GM15510 (cell line): ENCODE results near the gene SPTBN1.
A peak's percentile ranks its signal among the peaks of the same experiment; 100 is the strongest.

Experiments
- POLR2A ChIP-seq: IDR thresholded peaks from 3 replicates; pipeline ENCODE4 v1.6.1; 2011; ENCODE audit warnings: borderline replicate concordance; ENCODE audit not compliant: insufficient read length; ENCODE audit errors: extremely low read depth

The SPTBN1 gene

DNA sequence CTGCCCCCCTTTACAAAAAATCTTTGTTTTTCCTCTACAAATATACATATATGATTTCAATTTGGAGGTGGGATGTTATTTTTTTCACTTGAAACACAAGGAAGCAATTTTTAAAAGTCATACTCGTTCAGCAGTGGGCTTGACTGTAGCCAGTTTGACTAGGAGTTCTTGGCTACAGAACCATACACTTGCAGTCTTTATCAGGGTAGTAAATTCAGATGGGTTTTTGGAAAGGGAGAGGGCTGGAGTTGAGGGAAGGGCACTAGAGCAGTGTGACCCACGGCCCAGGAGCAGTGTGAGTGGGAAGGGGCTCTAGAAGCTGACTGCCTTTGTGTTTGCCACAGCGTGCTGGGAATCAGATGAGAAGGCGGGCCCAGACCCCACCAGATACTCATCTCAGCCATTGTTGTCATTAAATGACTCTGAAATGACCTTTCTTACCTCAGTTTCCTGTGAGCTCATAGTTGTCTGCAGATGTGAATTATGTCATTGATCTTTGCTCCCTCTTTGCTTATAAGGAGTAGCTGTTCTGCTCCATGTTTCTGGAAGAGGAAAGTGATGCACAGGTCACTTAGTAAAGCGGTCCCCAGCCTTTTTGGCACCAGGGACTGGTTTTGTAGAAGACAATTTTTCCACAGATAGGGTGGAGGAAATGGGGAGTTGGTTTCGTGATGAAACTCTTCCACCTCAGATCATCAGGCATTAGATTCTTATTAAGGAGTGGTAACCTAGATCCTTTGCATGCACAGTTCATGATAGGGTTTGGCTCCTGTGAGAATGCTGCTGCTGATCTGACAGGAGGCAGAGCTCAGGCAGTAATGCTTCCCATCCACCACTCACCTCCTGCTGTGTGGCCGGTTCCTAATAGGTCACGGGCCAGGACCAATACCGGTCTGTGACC is 116.8 kb downstream of the SPTBN1 start:
- TF ChIP-seq POLR2A: no peak

DNA sequence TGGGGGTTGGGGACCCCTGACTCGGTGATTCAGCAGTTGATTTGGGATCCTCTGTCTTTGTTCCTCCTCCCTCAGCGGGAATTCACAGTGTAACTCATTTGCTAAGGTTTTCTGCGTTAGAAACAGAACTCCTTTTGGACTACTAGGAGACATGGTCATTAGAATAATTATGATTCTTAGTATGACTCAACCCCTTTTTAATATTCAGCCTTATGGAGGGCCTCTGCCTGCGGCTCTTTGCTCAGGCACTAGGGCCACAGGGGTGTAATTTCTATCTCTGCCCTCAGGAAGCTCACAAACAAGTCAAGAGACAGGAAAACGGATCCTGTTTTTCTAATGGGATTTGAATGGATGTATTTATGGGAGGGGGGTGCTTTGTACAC is 117.4 kb downstream of the SPTBN1 start:
- TF ChIP-seq POLR2A: no peak

DNA sequence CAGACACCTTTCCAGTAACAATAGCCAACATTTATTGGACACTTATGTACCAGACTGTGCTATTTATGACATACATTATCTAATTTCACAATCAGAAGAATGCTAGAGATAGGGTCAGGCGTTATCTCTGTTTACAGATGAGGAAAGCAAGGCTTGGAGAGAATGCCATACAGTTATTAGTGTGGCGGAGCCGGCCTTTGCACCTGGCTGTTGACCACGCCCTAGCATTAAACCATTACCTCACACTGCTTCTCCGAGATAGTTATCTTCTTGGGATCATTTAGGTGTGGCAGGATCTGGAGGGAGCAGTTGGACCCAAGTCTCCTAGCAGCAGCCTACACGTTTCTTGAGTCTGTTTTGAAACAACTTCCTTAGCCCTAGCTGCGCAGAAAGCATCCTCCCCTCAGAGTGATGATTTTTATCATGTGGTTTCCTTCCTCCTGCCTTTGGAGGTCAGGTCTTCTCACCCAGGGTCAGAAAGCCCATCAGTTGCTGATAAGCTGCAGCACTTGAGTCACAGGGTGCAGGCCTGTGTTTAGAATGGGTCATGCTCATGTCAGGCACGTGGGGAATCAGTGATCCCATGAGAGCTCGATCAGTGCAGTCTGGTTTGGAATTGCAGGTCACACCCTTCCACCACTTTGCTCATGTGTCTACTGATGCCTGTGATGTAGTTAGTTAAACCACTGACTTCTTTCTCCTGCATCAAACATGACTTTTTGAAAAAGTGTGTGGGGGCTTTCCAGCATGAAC is 118.2 kb downstream of the SPTBN1 start:
- no peak for TF ChIP-seq POLR2A

DNA sequence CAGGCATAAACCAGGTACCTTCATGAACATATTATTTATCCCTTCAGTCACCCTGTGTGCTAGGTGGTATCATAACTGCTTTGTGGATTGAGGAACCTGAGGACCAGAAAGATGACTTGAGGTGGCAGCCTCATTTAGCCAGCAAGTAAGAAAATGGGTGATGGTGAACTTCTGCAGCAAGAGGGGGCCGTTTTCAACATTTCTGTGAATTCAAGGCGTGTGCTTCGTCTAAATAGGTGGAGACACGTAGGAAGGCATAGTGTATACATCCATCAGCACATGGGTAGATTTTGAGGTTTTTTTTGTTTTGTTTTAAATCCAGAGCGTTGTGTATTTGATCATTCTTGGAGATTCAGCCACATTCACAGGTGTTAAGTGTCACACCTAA is 118.7 kb downstream of the SPTBN1 start:
- TF ChIP-seq POLR2A: no peak

DNA sequence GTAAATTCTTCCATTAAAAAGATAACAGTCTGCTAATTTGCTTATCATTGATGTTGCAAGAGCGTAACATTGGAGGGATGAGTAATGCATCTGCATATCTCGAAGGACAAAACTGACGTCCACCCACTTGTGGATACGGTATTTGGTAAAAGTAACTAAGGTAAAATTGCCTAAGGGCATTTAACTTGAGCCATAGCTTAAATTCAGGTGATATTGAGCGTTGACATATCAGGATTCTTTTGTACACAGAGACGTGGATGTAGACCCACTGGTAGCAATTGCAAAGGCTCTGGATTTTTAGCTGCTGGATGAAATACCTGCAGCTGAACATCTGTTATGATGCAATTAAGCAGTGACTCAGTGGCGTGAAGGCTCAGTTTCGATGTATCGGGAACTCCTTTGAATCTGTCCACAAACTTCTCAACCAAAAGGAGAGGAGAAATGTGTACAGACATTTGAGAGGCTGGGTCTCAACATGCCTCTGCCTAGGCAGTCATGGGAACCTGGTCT is 119.3 kb downstream of the SPTBN1 start:
- no peak for TF ChIP-seq POLR2A

DNA sequence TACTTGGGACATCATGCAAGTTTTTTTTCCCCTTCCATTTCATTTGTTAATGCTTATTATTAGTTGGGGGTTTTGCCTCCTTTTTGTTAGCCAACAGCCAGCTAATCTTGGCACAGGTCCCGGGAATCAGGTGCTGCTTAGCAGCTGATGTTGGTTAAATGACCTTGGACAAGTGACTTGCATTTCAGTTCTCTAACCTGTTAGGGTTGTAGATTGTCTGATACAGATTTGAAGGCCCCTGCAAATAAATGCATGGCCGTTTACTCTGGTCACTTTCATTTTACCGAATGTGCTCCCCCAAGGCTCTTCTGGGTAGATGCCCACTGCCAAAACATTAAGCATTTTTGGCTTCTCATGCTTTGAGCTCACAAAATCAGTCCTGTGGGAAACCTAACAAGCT is 120.9 kb downstream of the SPTBN1 start:
- TF ChIP-seq POLR2A: no peak

DNA sequence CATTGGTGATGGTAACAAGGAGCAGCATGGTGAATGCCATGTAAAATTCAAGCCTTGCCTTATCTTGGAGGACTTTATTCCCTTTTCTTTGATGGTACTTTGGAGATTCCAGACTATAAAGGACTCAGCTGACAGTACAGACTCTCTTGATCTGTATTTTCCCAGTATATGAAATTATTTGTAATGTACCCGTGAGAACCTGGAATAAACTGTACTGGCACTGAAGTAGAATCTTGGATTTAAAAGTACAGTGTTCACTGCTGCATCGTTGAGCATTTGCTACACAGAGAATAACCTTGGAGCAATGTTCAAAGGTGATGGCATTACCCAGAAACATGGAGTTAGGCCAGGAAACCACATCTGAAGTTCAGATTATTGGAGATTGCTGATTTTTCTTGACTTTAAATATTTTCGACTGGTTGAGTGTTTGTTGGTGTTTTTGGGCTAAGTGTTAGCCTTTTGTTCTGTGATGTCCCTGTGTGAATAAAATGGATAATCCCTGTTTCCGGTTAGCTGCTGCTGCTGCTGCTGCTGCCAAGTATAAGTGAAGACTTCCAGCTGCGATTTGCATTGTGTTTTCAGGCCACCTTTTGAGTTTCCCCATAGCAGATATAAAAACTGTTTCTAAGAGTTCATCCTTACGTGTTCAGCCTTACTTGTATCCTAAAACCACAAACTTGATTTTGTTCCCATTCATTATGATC is 122.0 kb downstream of the SPTBN1 start:
- TF ChIP-seq POLR2A: no peak

DNA sequence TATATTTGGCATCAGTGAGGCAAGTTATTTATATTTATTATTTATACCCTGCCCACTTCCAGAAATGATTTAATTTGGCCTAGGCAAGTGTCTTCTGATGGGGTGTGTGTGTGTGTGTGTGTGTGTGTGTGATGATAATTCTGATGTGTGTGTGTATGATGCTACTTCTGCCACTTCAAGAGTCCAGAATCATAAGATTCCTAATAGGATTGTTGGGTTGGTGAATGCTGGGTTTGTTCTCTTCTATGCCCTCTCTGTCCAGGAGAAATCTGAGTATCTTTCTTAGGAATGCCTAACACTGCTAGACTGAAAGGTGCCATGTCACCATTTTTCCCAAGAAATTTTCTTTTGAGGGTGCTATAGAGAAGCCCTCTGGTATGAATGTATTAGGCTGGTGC is 122.5 kb downstream of the SPTBN1 start:
- TF ChIP-seq POLR2A: no peak

DNA sequence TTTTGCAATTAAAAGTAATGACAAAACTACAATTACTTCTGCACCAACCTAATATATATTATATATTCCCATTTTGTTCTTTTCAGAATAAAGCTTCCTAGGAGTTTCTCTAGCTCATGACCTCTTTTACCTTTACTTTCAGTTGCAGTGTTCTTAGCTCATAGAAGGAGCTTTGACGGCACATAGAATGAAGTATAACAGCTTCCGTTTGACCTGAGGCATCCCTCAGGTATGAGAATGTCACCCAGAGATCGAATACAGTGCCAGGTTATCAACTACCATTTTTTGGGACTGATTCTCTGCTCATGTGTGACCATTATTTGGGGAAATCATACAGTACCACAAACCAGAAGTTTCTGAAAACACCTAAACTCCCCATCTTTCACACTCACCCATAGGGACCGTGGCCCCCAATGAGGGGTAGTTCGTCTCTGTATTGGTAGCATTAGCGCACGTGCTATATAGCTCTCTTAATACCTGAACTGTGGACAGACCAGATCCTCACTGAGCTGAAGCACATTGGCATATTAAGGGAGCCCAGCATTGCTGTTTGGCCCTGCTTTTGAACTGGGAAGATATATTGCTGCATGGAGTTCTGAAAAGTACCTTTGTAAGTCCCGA is 123.0 kb downstream of the SPTBN1 start:
- no peak for TF ChIP-seq POLR2A

DNA sequence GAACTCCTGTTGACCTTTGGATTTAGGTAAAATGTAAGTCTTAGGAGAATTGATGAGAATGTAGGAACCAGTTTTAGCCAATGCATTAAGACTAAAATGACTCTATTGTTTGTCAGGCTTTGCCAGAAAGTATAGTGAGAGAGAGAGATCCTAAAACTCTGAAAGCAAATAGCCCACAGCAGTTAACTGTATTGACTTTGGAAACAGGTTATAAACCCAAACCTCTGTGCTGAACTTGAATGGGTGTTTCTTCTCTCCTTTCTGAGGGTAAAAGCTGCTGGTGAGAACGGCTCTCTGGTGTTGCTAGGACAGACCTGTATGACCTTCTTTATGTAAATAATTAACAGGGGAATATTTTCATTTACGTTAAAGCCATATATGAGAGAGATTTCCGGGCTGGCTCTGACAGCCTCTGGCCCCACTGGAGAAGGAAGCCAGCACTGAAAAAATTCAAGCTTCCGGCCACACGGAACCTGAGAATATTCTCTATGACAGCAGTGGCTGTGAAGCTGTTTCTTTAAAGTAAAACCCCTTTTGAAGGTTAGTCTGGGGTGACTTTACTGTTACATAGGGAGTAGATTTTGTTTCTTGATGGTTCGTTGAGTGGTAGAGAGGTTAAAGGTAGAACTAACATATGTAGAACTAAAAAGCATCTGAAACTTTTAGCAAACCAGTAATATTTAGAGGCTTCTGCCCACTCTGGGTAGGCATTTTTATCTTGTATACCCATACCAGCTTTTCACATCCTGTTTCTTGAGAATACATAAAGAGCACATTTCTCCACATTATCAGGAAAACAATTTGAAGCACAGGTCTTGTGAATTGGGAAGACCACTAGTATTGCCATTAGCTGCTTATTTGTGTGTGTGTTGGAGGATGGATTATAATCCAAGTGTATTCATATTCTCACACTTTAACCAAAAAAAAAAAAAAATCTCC is 123.8 kb downstream of the SPTBN1 start:
- TF ChIP-seq POLR2A: peak; percentile 10

DNA sequence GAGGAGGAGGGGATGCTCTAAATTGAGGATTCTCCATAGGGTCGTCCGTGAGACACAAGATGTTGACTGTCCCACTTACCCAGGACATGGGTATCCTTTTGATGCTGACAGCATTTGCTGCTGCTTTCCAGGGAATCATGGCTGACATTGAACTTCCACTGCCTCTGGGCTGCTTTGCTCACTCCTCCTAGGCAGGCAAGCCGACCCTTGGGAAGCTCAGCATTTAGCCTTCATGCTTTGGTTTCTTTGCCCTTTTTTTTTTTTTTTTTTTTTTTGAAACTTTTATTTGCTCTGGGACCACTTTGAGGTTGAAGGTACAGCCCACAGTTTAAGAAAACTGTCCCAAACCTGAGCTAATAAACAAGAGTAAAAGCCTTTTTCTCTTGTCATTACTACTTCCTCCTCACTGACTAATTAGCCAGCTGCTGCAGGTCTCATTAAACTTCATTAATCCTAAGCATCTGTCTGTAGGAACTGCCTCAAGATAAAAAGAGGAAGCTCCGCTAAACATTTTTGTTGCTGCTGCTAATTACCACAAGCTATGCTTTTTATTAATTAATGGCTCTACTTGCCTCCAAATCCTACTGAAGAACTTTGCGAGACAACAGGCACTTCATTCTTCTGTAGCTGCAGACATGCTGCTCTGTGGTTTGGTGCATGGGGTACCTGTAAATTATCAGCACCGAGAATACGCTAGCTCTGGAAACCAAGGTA is 125.4 kb downstream of the SPTBN1 start:
- TF ChIP-seq POLR2A: no peak

DNA sequence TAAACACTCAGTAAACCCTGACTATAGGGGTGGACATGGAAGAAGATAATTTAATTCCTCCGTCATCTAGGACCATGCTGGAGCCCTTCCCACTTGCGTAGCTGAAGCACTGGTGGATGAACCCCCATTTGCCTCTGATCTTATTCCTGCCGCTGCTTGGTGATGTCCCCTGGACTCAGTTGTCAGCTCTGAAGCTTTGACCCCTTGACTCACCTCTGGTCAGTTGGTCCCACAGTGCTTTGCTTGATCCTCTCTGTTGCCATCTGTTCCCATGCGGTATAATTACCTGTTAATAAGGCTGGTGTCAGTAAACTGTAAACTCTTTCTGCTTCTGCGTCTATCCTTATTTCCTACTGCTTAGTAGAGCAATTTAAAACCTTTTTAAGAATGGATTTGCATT is 126.9 kb downstream of the SPTBN1 start:
- no peak for TF ChIP-seq POLR2A

DNA sequence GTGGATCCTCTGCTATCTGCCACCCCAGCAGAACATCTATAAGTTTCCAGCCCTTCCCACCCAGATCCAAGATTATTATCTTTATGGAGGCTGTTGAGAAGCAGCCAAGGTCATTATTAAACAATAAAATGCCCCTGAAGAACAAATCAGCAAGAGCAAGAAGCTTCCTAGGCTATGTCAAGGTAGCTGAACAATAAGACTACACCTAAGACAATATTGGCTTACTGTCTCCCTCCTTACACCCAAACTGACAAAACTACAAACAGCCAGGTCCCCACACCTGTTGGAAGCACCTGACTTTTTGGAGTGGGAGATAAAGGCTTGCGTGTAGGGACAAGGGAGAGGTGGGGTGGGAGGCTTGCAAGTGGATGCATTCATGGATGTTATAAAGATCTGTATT is 128.5 kb downstream of the SPTBN1 start:
- TF ChIP-seq POLR2A: no peak
